Liver (tissue), 9 donors: ENCODE measurements around the gene RAD51B. TPM values are rescaled to one million over a fixed set of nuclear protein-coding genes. Genes with fewer than 3 reads are reported as not detected.

Experiments
- DNase-seq: peaks from one replicate; pipeline ENCODE4 v3.0.0-alpha.2; 2017; ENCODE audit warnings: low spot score
- H3K27ac ChIP-seq, 2 donors: one replicate each; pipeline ENCODE4 v1.7.0; 2013; ENCODE audit warnings: inconsistent platforms in 2 of 2, low read length in 2 of 2, control low read depth in 1 of 2, low read depth in 1 of 2, mild to moderate bottlenecking in 1 of 2
- H3K27me3 ChIP-seq, 4 donors: one replicate each; pipeline versions ENCODE4 v1.6.1 to v1.7.0; 2013; ENCODE audit warnings: low read length in 3 of 4, inconsistent platforms in 1 of 4, mild to moderate bottlenecking in 1 of 4, moderate library complexity in 1 of 4; ENCODE audit not compliant: control insufficient read depth in 4 of 4, insufficient read depth in 4 of 4
- H3K36me3 ChIP-seq, 4 donors: one replicate each; pipeline versions ENCODE4 v1.6.1 to v1.7.0; 2013; ENCODE audit warnings: low read length in 3 of 4, mild to moderate bottlenecking in 3 of 4, low read depth in 1 of 4, moderate library complexity in 1 of 4; ENCODE audit not compliant: control insufficient read depth in 4 of 4, insufficient read depth in 3 of 4
- H3K4me1 ChIP-seq, 4 donors: one replicate each; pipeline versions ENCODE4 v1.6.1 to v1.7.0; 2013; ENCODE audit warnings: low read length in 3 of 4, mild to moderate bottlenecking in 3 of 4, moderate library complexity in 1 of 4; ENCODE audit not compliant: control insufficient read depth in 4 of 4, insufficient read depth in 4 of 4
- H3K4me3 ChIP-seq, 3 donors: one replicate each; pipeline versions ENCODE4 v1.6.1 to v1.7.0; 2013; ENCODE audit warnings: low read length in 3 of 3, control low read depth in 1 of 3, low read depth in 1 of 3, mild to moderate bottlenecking in 1 of 3
- H3K9ac ChIP-seq, 2 donors: one replicate each; pipeline ENCODE4 v1.7.0; 2013; ENCODE audit warnings: low read length in 2 of 2, mild to moderate bottlenecking in 2 of 2, moderate library complexity in 2 of 2, control low read depth in 1 of 2, low read depth in 1 of 2
- H3K9me3 ChIP-seq, 4 donors: one replicate each; pipeline versions ENCODE4 v1.6.1 to v1.7.0; 2013; ENCODE audit warnings: low read length in 3 of 4; ENCODE audit not compliant: control insufficient read depth in 4 of 4
- EGR1 ChIP-seq, 2 donors: IDR thresholded peaks; 2 replicates each; pipeline ENCODE4 v1.6.1; 2016 to 2018; ENCODE audit warnings: antibody characterized with exemption in 2 of 2, low read depth in 2 of 2
- FOXA1 ChIP-seq: IDR thresholded peaks from 2 replicates; pipeline ENCODE4 v1.6.1; 2016; ENCODE audit warnings: antibody characterized with exemption
- FOXA2 ChIP-seq: IDR thresholded peaks from 2 replicates; pipeline ENCODE4 v1.6.1; 2016; ENCODE audit warnings: antibody characterized with exemption
- GABPA ChIP-seq, 2 donors: IDR thresholded peaks in 1 of 2; conservative IDR thresholded peaks in 1 of 2; 2 replicates each; pipeline ENCODE4 v1.6.1; 2016; ENCODE audit warnings: antibody characterized with exemption in 2 of 2, mild to moderate bottlenecking in 1 of 2, moderate library complexity in 1 of 2
- HNF4A ChIP-seq, 2 donors: conservative IDR thresholded peaks; 2 replicates each; pipeline ENCODE4 v1.6.1; 2016; ENCODE audit warnings: antibody characterized with exemption in 2 of 2, mild to moderate bottlenecking in 2 of 2
- JUND ChIP-seq, 2 donors: IDR thresholded peaks; 2 replicates each; pipeline ENCODE4 v1.6.1; 2016; ENCODE audit warnings: antibody characterized with exemption in 2 of 2
- NR2F2 ChIP-seq: IDR thresholded peaks from 2 replicates; pipeline ENCODE4 v1.6.1; 2016; ENCODE audit warnings: antibody characterized with exemption
- RAD21 ChIP-seq, 2 donors: IDR thresholded peaks; 2 replicates each; pipeline ENCODE4 v1.6.1; 2016; ENCODE audit warnings: antibody characterized with exemption in 2 of 2, mild to moderate bottlenecking in 2 of 2
- RXRA ChIP-seq, 2 donors: IDR thresholded peaks; 2 replicates each; pipeline ENCODE4 v1.6.1; 2017 to 2018; ENCODE audit warnings: antibody characterized with exemption in 2 of 2, mild to moderate bottlenecking in 1 of 2
- SP1 ChIP-seq: IDR thresholded peaks from 2 replicates; pipeline ENCODE4 v1.6.1; 2018; ENCODE audit warnings: antibody characterized with exemption, mild to moderate bottlenecking
- YY1 ChIP-seq: IDR thresholded peaks from 2 replicates; pipeline ENCODE4 v1.6.1; 2016; ENCODE audit warnings: antibody characterized with exemption, mild to moderate bottlenecking
- WGBS: extraction: QIAGEN DNeasy Blood & Tissue Kit; methylation state at CpG from one replicate; pipeline ENCODE4 v1.1.7; 2013; 5-methylcytosine and 5-hydroxymethylcytosine counted together
- polyA plus RNA-seq, 2 donors: library from polyadenylated mRNA; stranded (reverse) in 1 of 2; unstranded in 1 of 2; fragments of 200-250 nt in 1 of 2; fragments of >200 nt in 1 of 2; fragmentation: Nextera tagmentation in 1 of 2; extraction: Ambion mirVana in 1 of 2; gene quantifications; one replicate each; pipeline versions ENCODE4 v1.2.1 to v1.2.3, GENCODE V29; 2013 to 2015
- total RNA-seq, 2 donors: library from RNA; depleted of rRNA; stranded (reverse); fragments of >200 nt; gene quantifications; one replicate each; pipeline ENCODE4 v1.2.3, GENCODE V29; 2014
- TF ChIP-seq, protein P1 (sequence below): IDR thresholded peaks from 2 replicates; pipeline ENCODE4 v1.6.1; 2016; ENCODE audit warnings: antibody characterized with exemption
- TF ChIP-seq, protein P2 (sequence below): IDR thresholded peaks from 2 replicates; pipeline ENCODE4 v1.6.1; 2016; ENCODE audit warnings: antibody characterized with exemption
- TF ChIP-seq, protein P3 (sequence below): IDR thresholded peaks from 2 replicates; pipeline ENCODE4 v1.6.1; 2016; ENCODE audit warnings: antibody characterized with exemption, mild to moderate bottlenecking
- TF ChIP-seq, protein P4 (sequence below): IDR thresholded peaks from 2 replicates; pipeline ENCODE4 v1.6.1; 2016; ENCODE audit warnings: antibody characterized with exemption
- donor health status: healthy.
- donor health status: healthy.
- donor health status: healthy.
- donor health status: healthy.
- donor health status: healthy.

Gene RAD51B
- total and polyA plus RNA-seq, 4 donors = 0.81 to 12.9 (median 2.4) TPM

DNA sequence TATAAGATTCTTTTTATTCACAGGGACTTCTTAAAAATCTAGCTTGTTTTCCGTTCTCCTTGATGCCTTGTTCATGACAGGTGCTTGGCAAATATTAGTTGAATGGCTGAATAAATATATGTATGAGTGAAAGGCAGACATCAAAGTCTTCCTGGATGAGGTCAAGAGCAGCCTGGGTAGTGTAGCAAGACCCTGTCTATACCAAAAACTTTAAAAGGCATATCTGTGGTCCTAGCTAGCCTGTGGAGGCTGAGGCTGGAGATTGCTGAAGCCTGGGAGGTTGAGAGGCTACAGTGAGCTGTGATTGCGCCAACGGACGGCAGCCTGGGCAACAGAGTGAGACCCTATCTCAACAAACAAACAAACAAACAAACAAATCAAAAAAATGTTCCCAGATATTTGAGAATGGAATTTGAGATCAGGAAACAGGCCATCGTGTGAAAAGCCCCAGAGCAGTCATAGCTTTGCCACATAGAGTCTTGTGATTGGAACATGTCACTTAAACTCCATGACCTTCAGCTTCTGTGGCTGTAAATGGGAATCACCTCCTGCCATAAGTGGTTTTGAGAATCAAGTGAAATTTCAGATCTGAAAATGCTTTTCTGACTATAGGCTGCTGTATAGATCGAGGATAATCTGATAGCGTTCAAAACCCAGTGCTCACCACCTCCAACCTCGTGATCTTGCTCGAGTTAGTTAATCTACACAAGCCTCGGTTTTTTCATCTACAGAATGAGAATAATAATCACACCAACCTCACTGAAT lies 908.9 kb downstream of the RAD51B start:
- Histone ChIP-seq H3K9ac (no peak overlapping the region), H3K27ac (peak overlapping the region in 1 of 2 donors; percentile 7), H3K36me3 (no peaks in the 10 kb centered on the region), H3K4me3 (no peak overlapping the region), H3K9me3 (no peaks in the 10 kb centered on the region), H3K27me3 (no peaks in the 10 kb centered on the region), H3K4me1 (peaks cover 9 to 32% (median 22%) of the 10 kb centered on the region in 4 donors)
- WGBS = 78% methylated on average over 10 of the region's 10 CpGs
- DNase-seq = no peak
- TF ChIP-seq YY1 = no peak
- no peak for TF ChIP-seq HNF4A (conservative IDR thresholded peaks at IDR 0.05)
- no peak for TF ChIP-seq RAD21 (IDR thresholded peaks at IDR 0.05)
- TF ChIP-seq, protein P1, sequence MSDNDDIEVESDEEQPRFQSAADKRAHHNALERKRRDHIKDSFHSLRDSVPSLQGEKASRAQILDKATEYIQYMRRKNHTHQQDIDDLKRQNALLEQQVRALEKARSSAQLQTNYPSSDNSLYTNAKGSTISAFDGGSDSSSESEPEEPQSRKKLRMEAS = no peak
- no peak for TF ChIP-seq RXRA (IDR thresholded peaks at IDR 0.05)
- TF ChIP-seq NR2F2 = no peak
- TF ChIP-seq GABPA (IDR thresholded peaks at IDR 0.05 in 1 of 2, conservative IDR thresholded peaks at IDR 0.05 in 1 of 2) = no peak
- no peak for TF ChIP-seq FOXA2
- no peak for TF ChIP-seq FOXA1
- no peak for TF ChIP-seq EGR1 (IDR thresholded peaks at IDR 0.05; ENCODE audit: low read depth in 2 of 2)
- no peak for TF ChIP-seq JUND (IDR thresholded peaks at IDR 0.05)
- TF ChIP-seq, protein P2, sequence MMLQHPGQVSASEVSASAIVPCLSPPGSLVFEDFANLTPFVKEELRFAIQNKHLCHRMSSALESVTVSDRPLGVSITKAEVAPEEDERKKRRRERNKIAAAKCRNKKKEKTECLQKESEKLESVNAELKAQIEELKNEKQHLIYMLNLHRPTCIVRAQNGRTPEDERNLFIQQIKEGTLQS = no peak
- TF ChIP-seq, protein P3, sequence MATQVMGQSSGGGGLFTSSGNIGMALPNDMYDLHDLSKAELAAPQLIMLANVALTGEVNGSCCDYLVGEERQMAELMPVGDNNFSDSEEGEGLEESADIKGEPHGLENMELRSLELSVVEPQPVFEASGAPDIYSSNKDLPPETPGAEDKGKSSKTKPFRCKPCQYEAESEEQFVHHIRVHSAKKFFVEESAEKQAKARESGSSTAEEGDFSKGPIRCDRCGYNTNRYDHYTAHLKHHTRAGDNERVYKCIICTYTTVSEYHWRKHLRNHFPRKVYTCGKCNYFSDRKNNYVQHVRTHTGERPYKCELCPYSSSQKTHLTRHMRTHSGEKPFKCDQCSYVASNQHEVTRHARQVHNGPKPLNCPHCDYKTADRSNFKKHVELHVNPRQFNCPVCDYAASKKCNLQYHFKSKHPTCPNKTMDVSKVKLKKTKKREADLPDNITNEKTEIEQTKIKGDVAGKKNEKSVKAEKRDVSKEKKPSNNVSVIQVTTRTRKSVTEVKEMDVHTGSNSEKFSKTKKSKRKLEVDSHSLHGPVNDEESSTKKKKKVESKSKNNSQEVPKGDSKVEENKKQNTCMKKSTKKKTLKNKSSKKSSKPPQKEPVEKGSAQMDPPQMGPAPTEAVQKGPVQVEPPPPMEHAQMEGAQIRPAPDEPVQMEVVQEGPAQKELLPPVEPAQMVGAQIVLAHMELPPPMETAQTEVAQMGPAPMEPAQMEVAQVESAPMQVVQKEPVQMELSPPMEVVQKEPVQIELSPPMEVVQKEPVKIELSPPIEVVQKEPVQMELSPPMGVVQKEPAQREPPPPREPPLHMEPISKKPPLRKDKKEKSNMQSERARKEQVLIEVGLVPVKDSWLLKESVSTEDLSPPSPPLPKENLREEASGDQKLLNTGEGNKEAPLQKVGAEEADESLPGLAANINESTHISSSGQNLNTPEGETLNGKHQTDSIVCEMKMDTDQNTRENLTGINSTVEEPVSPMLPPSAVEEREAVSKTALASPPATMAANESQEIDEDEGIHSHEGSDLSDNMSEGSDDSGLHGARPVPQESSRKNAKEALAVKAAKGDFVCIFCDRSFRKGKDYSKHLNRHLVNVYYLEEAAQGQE = no peak

DNA sequence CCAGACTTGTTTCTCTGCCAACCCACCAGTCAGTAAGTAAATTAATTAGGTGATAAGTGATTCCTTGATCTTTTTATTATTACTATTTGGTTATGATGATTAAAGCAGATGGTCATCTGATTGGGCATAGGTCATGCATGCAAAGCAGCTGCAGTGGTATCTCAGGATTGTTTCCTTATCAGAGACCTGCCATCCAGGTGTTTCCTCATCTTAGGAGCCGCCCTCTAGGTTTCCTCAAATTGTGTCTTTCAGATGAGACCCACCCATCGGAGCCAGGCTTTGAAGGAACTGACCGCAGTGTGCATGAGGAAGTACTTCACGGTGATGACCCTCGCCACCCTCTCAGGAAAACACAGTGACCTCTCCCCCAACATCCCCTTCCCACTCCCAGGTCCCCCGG lies 910.0 kb downstream of the RAD51B start:
- Histone ChIP-seq H3K9me3 (no peaks in the 10 kb centered on the region), H3K36me3 (no peaks in the 10 kb centered on the region), H3K27ac (no peak overlapping the region), H3K27me3 (no peaks in the 10 kb centered on the region), H3K9ac (no peak overlapping the region), H3K4me1 (peaks cover 8 to 24% (median 15%) of the 10 kb centered on the region in 4 donors), H3K4me3 (no peak overlapping the region)
- 81% methylated on average over 6 of the region's 6 CpGs for WGBS
- no peak for DNase-seq
- no peak for TF ChIP-seq RAD21 (IDR thresholded peaks at IDR 0.05)
- TF ChIP-seq SP1 = no peak
- no peak for TF ChIP-seq NR2F2
- TF ChIP-seq, protein P2 = no peak
- no peak for TF ChIP-seq RXRA (IDR thresholded peaks at IDR 0.05)
- TF ChIP-seq, protein P4, sequence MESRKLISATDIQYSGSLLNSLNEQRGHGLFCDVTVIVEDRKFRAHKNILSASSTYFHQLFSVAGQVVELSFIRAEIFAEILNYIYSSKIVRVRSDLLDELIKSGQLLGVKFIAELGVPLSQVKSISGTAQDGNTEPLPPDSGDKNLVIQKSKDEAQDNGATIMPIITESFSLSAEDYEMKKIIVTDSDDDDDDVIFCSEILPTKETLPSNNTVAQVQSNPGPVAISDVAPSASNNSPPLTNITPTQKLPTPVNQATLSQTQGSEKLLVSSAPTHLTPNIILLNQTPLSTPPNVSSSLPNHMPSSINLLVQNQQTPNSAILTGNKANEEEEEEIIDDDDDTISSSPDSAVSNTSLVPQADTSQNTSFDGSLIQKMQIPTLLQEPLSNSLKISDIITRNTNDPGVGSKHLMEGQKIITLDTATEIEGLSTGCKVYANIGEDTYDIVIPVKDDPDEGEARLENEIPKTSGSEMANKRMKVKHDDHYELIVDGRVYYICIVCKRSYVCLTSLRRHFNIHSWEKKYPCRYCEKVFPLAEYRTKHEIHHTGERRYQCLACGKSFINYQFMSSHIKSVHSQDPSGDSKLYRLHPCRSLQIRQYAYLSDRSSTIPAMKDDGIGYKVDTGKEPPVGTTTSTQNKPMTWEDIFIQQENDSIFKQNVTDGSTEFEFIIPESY = no peak
- no peak for TF ChIP-seq EGR1 (IDR thresholded peaks at IDR 0.05; ENCODE audit: low read depth in 2 of 2)
- TF ChIP-seq, protein P1 = no peak
- TF ChIP-seq, protein P3 = no peak
